ENCODE data around the gene BCL11A.

BCL11A gene

GRCh38 chr2:60505240-60505879 lies 48.1 kb downstream of the BCL11A start:
- DNase-seq (ENCODE audit: low spot score), result no peak

- DNase-seq (ENCODE audit: low spot score), result no peak
Measured at GRCh38 chr2:60504049-60504448, 49.4 kb downstream of the BCL11A start.

- no peak for DNase-seq (ENCODE audit: low spot score)
Measured at GRCh38 chr2:60502144-60502543, 51.3 kb downstream of the BCL11A start.

GRCh38 chr2:60500861-60501260 lies 52.6 kb downstream of the BCL11A start:
- DNase-seq (ENCODE audit: low spot score), result no peak

GRCh38 chr2:60499651-60500265 lies 53.7 kb downstream of the BCL11A start:
- DNase-seq (ENCODE audit: low spot score), result no peak

- DNase-seq (ENCODE audit: low spot score), result no peak
Measured at GRCh38 chr2:60498816-60499429, 54.5 kb downstream of the BCL11A start.

- DNase-seq (ENCODE audit: low spot score), result no peak
Measured at GRCh38 chr2:60498127-60498815, 55.2 kb downstream of the BCL11A start.

GRCh38 chr2:60497500-60497899 lies 56.0 kb downstream of the BCL11A start:
- DNase-seq (ENCODE audit: low spot score), result no peak

- DNase-seq (ENCODE audit: low spot score), result no peak
Measured at GRCh38 chr2:60496956-60497355, 56.5 kb downstream of the BCL11A start.

- DNase-seq (ENCODE audit: low spot score), result no peak
Measured at GRCh38 chr2:60496475-60496874, 57.0 kb downstream of the BCL11A start.

- no peak for DNase-seq (ENCODE audit: low spot score)
Measured at GRCh38 chr2:60495041-60495625, 58.3 kb downstream of the BCL11A start.

GRCh38 chr2:60493804-60494387 lies 59.6 kb downstream of the BCL11A start:
- DNase-seq (ENCODE audit: low spot score), result no peak

GRCh38 chr2:60492548-60492947 lies 60.9 kb downstream of the BCL11A start:
- no peak for DNase-seq (ENCODE audit: low spot score)

GRCh38 chr2:60490848-60491247 lies 62.6 kb downstream of the BCL11A start:
- DNase-seq (ENCODE audit: low spot score), result no peak

GRCh38 chr2:60490441-60490840 lies 63.0 kb downstream of the BCL11A start:
- DNase-seq (ENCODE audit: low spot score), result no peak

GRCh38 chr2:60489289-60489688 lies 64.2 kb downstream of the BCL11A start:
- no peak for DNase-seq (ENCODE audit: low spot score)

- no peak for DNase-seq (ENCODE audit: low spot score)
Measured at GRCh38 chr2:60488291-60488690, 65.2 kb downstream of the BCL11A start.

- DNase-seq (ENCODE audit: low spot score), result no peak
Measured at GRCh38 chr2:60487174-60487573, 66.3 kb downstream of the BCL11A start.

- no peak for DNase-seq (ENCODE audit: low spot score)
Measured at GRCh38 chr2:60486551-60486950, 66.9 kb downstream of the BCL11A start.

- DNase-seq (ENCODE audit: low spot score), result no peak
Measured at GRCh38 chr2:60486067-60486466, 67.4 kb downstream of the BCL11A start.

- no peak for DNase-seq (ENCODE audit: low spot score)
Measured at GRCh38 chr2:60485550-60485949, 67.9 kb downstream of the BCL11A start.

GRCh38 chr2:60485055-60485454 lies 68.4 kb downstream of the BCL11A start:
- no peak for DNase-seq (ENCODE audit: low spot score)
